ENCODE data around the gene AKAP6. TPM values are rescaled to one million over a fixed set of nuclear protein-coding genes. Genes with fewer than 3 reads are reported as not detected.

Gene AKAP6
- total RNA-seq, 1 donor: 1.6 TPM

- DNase-seq (ENCODE audit: low read depth in 2 of 3, low spot score in 2 of 3): no peak
Measured at GRCh38 chr14:32724867-32725471, 395.9 kb downstream of the AKAP6 start.

GRCh38 chr14:32726516-32726915 is 397.4 kb downstream of the AKAP6 start:
- no peak for DNase-seq (ENCODE audit: low read depth in 2 of 3, low spot score in 2 of 3)

- DNase-seq (ENCODE audit: low read depth in 2 of 3, low spot score in 2 of 3): no peak
Measured at GRCh38 chr14:32727832-32728231, 398.7 kb downstream of the AKAP6 start.

GRCh38 chr14:32728526-32728925 is 399.4 kb downstream of the AKAP6 start:
- no peak for DNase-seq (ENCODE audit: low read depth in 2 of 3, low spot score in 2 of 3)

GRCh38 chr14:32728976-32729375 is 399.9 kb downstream of the AKAP6 start:
- DNase-seq (ENCODE audit: low read depth in 2 of 3, low spot score in 2 of 3): no peak

- DNase-seq (ENCODE audit: low read depth in 2 of 3, low spot score in 2 of 3): no peak
Measured at GRCh38 chr14:32731249-32731648, 402.2 kb downstream of the AKAP6 start.

- DNase-seq (ENCODE audit: low read depth in 2 of 3, low spot score in 2 of 3): no peak
Measured at GRCh38 chr14:32733015-32733414, 403.9 kb downstream of the AKAP6 start.

GRCh38 chr14:32734261-32734660 is 405.2 kb downstream of the AKAP6 start:
- no peak for DNase-seq (ENCODE audit: low read depth in 2 of 3, low spot score in 2 of 3)

- no peak for DNase-seq (ENCODE audit: low read depth in 2 of 3, low spot score in 2 of 3)
Measured at GRCh38 chr14:32737621-32738020, 408.5 kb downstream of the AKAP6 start.

- DNase-seq (ENCODE audit: low read depth in 2 of 3, low spot score in 2 of 3): no peak
Measured at GRCh38 chr14:32738206-32738871, 409.2 kb downstream of the AKAP6 start.

- no peak for DNase-seq (ENCODE audit: low read depth in 2 of 3, low spot score in 2 of 3)
Measured at GRCh38 chr14:32744811-32745445, 415.8 kb downstream of the AKAP6 start.

GRCh38 chr14:32754209-32754608 is 425.1 kb downstream of the AKAP6 start:
- no peak for DNase-seq (ENCODE audit: low read depth in 2 of 3, low spot score in 2 of 3)

GRCh38 chr14:32756173-32756572 is 427.1 kb downstream of the AKAP6 start:
- no peak for DNase-seq (ENCODE audit: low read depth in 2 of 3, low spot score in 2 of 3)

- DNase-seq (ENCODE audit: low read depth in 2 of 3, low spot score in 2 of 3): no peak
Measured at GRCh38 chr14:32756775-32757174, 427.7 kb downstream of the AKAP6 start.

GRCh38 chr14:32757568-32757967 is 428.5 kb downstream of the AKAP6 start:
- DNase-seq (ENCODE audit: low read depth in 2 of 3, low spot score in 2 of 3): no peak

- DNase-seq (ENCODE audit: low read depth in 2 of 3, low spot score in 2 of 3): no peak
Measured at GRCh38 chr14:32761381-32761968, 432.4 kb downstream of the AKAP6 start.

GRCh38 chr14:32762886-32763285 is 433.8 kb downstream of the AKAP6 start:
- DNase-seq (ENCODE audit: low read depth in 2 of 3, low spot score in 2 of 3): no peak

GRCh38 chr14:32763673-32764072 is 434.6 kb downstream of the AKAP6 start:
- no peak for DNase-seq (ENCODE audit: low read depth in 2 of 3, low spot score in 2 of 3)

GRCh38 chr14:32764131-32764530 is 435.0 kb downstream of the AKAP6 start:
- no peak for DNase-seq (ENCODE audit: low read depth in 2 of 3, low spot score in 2 of 3)

- DNase-seq (ENCODE audit: low read depth in 2 of 3, low spot score in 2 of 3): no peak
Measured at GRCh38 chr14:32770422-32770821, 441.3 kb downstream of the AKAP6 start.

- DNase-seq (ENCODE audit: low read depth in 2 of 3, low spot score in 2 of 3): no peak
Measured at GRCh38 chr14:32774214-32774613, 445.1 kb downstream of the AKAP6 start.

- DNase-seq (ENCODE audit: low read depth in 2 of 3, low spot score in 2 of 3): no peak
Measured at GRCh38 chr14:32779840-32780239, 450.7 kb downstream of the AKAP6 start.

All from hematopoietic multipotent progenitor cell (in vitro differentiated cells).